GM18520 (cell line): ENCODE data around the gene CXCL6.

Experiments
- ATAC-seq: cut with Tn5 transposase; IDR thresholded peaks from one replicate; pipeline ENCODE4 v1.9.1; 2021; ENCODE audit not compliant: unreplicated experiment

The CXCL6 gene

DNA sequence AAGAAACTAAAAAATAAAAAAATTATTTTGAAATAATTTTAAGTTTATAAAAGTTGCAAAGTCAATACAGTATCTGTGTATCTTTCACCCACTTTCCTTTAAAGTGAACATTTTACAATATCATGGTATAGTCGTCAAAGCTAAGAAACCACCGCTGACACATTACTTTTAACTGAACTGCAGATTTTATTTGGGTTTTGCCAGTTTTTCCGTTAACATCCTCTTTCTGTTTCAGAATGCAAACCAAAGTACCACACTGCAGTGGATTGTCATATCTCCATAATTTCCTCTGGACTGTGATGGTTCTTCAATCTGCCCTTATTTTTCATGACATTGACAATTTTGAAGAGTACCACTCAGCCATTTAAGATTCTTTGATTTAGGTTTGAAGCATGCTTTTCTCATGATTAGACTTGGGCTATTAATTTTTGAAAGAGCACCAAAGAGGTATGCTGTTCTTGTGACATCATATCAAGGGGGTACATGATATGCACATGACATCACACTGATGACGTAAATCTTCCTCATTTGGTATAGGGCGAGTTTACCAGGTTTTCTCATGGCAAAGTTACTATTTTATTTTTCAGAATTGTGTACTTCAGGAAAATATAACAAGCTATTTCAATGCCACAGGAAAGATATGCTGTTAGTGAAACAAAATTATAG is 29.1 kb downstream of the CXCL6 start:
- no peak for ATAC-seq

DNA sequence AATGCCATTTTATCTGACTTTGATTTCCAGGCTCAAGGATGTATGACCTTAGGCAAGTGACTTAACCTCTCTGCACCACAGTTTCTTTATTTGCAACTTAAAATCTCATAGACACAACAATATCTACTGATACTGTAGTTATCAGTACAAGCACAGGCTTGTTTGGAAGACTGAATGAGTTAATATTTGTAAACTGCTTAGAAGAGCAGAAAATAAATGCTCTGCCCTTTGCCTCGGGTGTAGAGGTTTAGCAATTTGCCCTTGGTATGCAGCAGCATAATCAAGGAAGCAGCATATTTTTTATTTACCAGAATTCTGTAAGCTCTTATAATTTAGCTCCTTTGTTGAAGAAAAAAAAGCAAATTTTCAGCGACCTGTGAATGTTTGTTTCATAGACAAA is 29.8 kb downstream of the CXCL6 start:
- no peak for ATAC-seq

DNA sequence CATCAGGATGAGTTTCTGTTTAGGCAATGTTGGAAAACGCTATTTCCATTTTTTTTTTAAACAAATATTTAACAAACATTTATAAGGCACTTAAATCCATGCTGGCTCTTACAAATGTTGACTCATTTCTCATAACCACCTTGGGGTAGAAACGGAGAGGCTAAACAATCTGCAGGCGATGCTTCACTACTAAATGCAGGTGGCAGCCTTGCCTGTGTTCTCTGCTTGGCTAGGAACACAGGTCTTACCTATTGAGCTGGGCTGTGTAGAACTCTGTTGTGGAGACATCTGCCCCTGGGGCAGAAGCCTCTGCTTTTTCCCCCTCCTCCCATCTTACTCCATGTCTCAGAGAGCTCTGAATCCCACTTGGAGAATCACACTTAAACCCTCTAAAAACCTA is 31.3 kb downstream of the CXCL6 start:
- no peak for ATAC-seq

GRCh38 chr4:73868206-73869129 is 32.0 kb downstream of the CXCL6 start:
- ATAC-seq: no peak

- ATAC-seq: no peak
These were observed 32.9 kb downstream of the CXCL6 start, which contains the start of gene CXCL1 for GRCh38 chr4:73869130-73870055. TSS of gene CXCL1 (plus strand) at chr4:73869393. CDS start at chr4:73869471, 78 bp downstream.

GRCh38 chr4:73870260-73870659 is 33.8 kb downstream of the CXCL6 start:
- no peak for ATAC-seq

GRCh38 chr4:73870768-73871167 is 34.3 kb downstream of the CXCL6 start:
- ATAC-seq: no peak

DNA sequence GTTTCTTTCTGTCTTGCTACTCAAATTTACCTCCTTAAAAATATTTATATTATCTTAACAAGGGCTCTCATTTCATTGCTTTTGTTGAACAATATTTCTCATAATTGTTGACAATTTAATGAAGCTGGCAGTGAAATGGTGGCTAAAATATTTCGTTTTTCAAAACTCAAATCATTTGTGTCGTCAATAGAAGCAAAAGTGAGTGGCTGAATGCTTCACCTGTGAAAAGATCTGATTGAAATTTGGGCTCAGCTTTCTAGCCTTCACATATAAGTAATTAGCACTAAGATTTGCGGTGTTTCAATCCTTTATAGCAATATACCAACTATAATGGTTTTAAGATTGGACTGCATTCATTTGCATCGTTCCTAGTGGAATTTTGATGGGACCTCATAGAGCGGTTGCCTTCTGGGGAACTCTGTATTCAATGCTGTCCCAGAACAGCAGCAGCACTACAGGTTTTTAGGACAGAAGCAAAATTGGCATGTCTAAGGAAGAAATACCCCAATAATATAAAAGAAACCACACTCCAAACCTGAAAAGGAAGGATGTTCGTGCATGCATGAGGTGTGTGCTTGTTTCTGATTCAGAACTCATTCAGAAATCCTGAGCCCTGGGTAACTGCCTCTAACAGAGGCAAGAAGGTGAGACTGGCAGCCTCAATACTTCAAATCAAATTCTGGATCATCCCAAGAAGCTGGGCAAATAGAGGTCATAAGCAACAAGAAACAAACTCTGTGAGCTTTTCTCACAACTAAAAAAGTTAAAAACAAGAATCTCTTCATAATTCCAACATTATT is 35.2 kb downstream of the CXCL6 start:
- no peak for ATAC-seq

GRCh38 chr4:73872316-73873108 is 36.0 kb downstream of the CXCL6 start:
- no peak for ATAC-seq

DNA sequence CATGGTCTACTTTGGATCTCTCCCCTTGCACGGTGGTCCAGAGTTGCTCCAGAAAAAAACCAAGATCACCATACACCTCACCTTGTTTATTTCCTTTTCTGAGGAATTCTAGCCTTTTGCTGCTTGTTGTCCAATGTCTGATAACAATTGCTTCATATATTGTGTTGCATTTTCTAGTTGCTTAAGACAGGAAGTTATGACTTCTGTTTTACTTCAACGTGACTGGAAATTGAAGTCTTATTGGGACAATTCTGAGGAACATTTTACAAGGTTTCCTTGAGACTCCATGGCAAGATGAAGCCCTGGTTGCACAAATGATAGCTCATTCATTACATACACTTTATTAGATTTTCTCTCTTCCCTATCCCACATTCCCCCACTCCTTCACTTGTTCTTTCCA is 37.9 kb downstream of the CXCL6 start:
- no peak for ATAC-seq

- ATAC-seq: no peak
These were observed 38.9 kb downstream of the CXCL6 start for GRCh38 chr4:73875401-73875800.

GRCh38 chr4:73883306-73883705 is 46.8 kb downstream of the CXCL6 start:
- no peak for ATAC-seq

- ATAC-seq: no peak
These were observed 49.2 kb downstream of the CXCL6 start for GRCh38 chr4:73885574-73886267.
